HepG2 (cell line): ENCODE measurements around the gene GLIPR1. TPM values are rescaled to one million over a fixed set of nuclear protein-coding genes. Genes with fewer than 3 reads are reported as not detected.

Experiments
- ARHGAP35 ChIP-seq: sonication (generic); formaldehyde crosslinking; IDR thresholded peaks from 2 replicates; pipeline ENCODE4 v1.9.0; 2022; ENCODE audit warnings: mild to moderate bottlenecking, inconsistent platforms, moderate library complexity, missing genetic modification reagents, borderline replicate concordance
- BORCS8-MEF2B ChIP-seq: sonication (generic); formaldehyde crosslinking; IDR thresholded peaks from 2 replicates; pipeline ENCODE4 v1.8.0; 2022; ENCODE audit warnings: mild to moderate bottlenecking, missing genetic modification reagents
- ELF3 ChIP-seq: IDR thresholded peaks from 2 replicates; pipeline ENCODE4 v1.6.1; 2016; ENCODE audit warnings: missing genetic modification reagents, missing compliant biosample characterization
- FOXA3 ChIP-seq: IDR thresholded peaks from 2 replicates; pipeline ENCODE4 v1.6.1; 2016; ENCODE audit warnings: missing genetic modification reagents, missing compliant biosample characterization
- HIVEP1 ChIP-seq: sonication (generic); formaldehyde crosslinking; IDR thresholded peaks from 2 replicates; pipeline ENCODE4 v1.4.0; 2020; ENCODE audit warnings: mild to moderate bottlenecking, missing genetic modification reagents
- HMG20B ChIP-seq: conservative IDR thresholded peaks from 2 replicates; pipeline ENCODE4 v1.6.1; 2016; ENCODE audit warnings: missing genetic modification reagents, missing compliant biosample characterization
- MED13 ChIP-seq: sonication (generic); formaldehyde crosslinking; IDR thresholded peaks from 2 replicates; pipeline ENCODE4 v1.5.0; 2020; ENCODE audit warnings: missing genetic modification reagents
- NCOR1 ChIP-seq: fragments of 200-600 bp; sonication (generic); IDR thresholded peaks from 2 replicates; pipeline ENCODE4 v1.7.0; 2017; ENCODE audit warnings: antibody characterized with exemption, low read length, borderline replicate concordance
- SIN3A ChIP-seq: IDR thresholded peaks from 2 replicates; pipeline ENCODE4 v1.6.1; 2011; ENCODE audit warnings: low read depth, mild to moderate bottlenecking, control low read depth, low read length, borderline replicate concordance
- SKI ChIP-seq: fragments of 450-650 bp; IDR thresholded peaks from one replicate; pipeline ENCODE4 v1.6.1; 2018; ENCODE audit warnings: mild to moderate bottlenecking; ENCODE audit not compliant: partially characterized antibody
- SMAD9 ChIP-seq: sonication (generic); formaldehyde crosslinking; IDR thresholded peaks from 2 replicates; pipeline ENCODE4 v1.5.1; 2020; ENCODE audit warnings: mild to moderate bottlenecking, missing genetic modification reagents
- SNAPC2 ChIP-seq: sonication (generic); formaldehyde crosslinking; IDR thresholded peaks from 2 replicates; pipeline ENCODE4 v1.8.1; 2022; ENCODE audit warnings: mild to moderate bottlenecking, missing genetic modification reagents
- SOX13 ChIP-seq, 3 experiments: fragments of 450-650 bp in 1 of 3; sonication (generic) in 1 of 3; formaldehyde crosslinking in 1 of 3; IDR thresholded peaks in 2 of 3; conservative IDR thresholded peaks in 1 of 3; 2 replicates each; pipeline versions ENCODE4 v1.5.0 to v1.6.1; 2016 to 2020; ENCODE audit warnings: antibody characterized with exemption in 1 of 3, mild to moderate bottlenecking in 1 of 3, missing compliant biosample characterization in 1 of 3, missing genetic modification reagents in 1 of 3, moderate library complexity in 1 of 3
- SOX6 ChIP-seq, 2 experiments: fragments of 450-650 bp in 1 of 2; sonication (generic) in 1 of 2; formaldehyde crosslinking in 1 of 2; IDR thresholded peaks; 2 replicates each; pipeline versions ENCODE4 v1.4.0 to v1.6.1; 2017 to 2020; ENCODE audit warnings: antibody characterized with exemption in 1 of 2, mild to moderate bottlenecking in 1 of 2, missing genetic modification reagents in 1 of 2
- ZNF160 ChIP-seq: sonication (generic); formaldehyde crosslinking; IDR thresholded peaks from 2 replicates; pipeline ENCODE4 v1.8.0; 2022; ENCODE audit warnings: mild to moderate bottlenecking, inconsistent platforms, missing genetic modification reagents
- ZNF224 ChIP-seq: sonication (generic); formaldehyde crosslinking; IDR thresholded peaks from 2 replicates; pipeline ENCODE4 v1.5.0; 2020; ENCODE audit warnings: mild to moderate bottlenecking, missing genetic modification reagents
- ZNF343 ChIP-seq: sonication (generic); formaldehyde crosslinking; IDR thresholded peaks from 2 replicates; pipeline ENCODE4 v1.4.0; 2020; ENCODE audit warnings: mild to moderate bottlenecking, missing genetic modification reagents
- ZNF780A ChIP-seq: sonication (generic); formaldehyde crosslinking; IDR thresholded peaks from 2 replicates; pipeline ENCODE4 v1.8.0; 2022; ENCODE audit warnings: mild to moderate bottlenecking, missing genetic modification reagents, moderate library complexity
- ZNF792 ChIP-seq: IDR thresholded peaks from 2 replicates; pipeline ENCODE4 v1.6.1; 2016
- ZNF878 ChIP-seq: sonication (generic); formaldehyde crosslinking; IDR thresholded peaks from 2 replicates; pipeline ENCODE4 v1.8.1; 2023; ENCODE audit warnings: mild to moderate bottlenecking, missing genetic modification reagents, moderate library complexity
- ZSCAN25 ChIP-seq: sonication (generic); formaldehyde crosslinking; IDR thresholded peaks from 2 replicates; pipeline ENCODE4 v1.8.0; 2022; ENCODE audit warnings: mild to moderate bottlenecking, missing genetic modification reagents
- polyA plus RNA-seq, 8 experiments: library from polyadenylated mRNA; depleted of rRNA in 3 of 8; stranded (reverse) in 7 of 8; unstranded in 1 of 8; fragments of >200 nt; fragmentation: Illumina TruSeq in 4 of 8; extraction: Trizol in 4 of 8; gene quantifications; 2 replicates each; pipeline versions ENCODE4 v1.2.1 to v1.2.3, GENCODE V29; 2011 to 2016; ENCODE audit warnings: low read depth in 4 of 8, missing spikeins in 1 of 8, mixed read lengths in 1 of 8; ENCODE audit not compliant: insufficient read depth in 1 of 8
- total RNA-seq, 5 experiments: library from RNA; depleted of rRNA; stranded (reverse); fragments of >200 nt; fragmentation: Illumina TruSeq; extraction: Trizol; gene quantifications; 2 replicates each; pipeline ENCODE4 v1.2.3, GENCODE V29; 2016; ENCODE audit warnings: low read depth in 1 of 5
- TF ChIP-seq, protein P1 (sequence below): sonication (generic); formaldehyde crosslinking; IDR thresholded peaks from 2 replicates; pipeline ENCODE4 v1.4.0; 2020; ENCODE audit warnings: low read depth, missing genetic modification reagents
- TF ChIP-seq, protein P2 (sequence below): sonication (generic); formaldehyde crosslinking; IDR thresholded peaks from 2 replicates; pipeline ENCODE4 v1.4.0; 2020; ENCODE audit warnings: missing genetic modification reagents

Gene GLIPR1
- total and polyA plus RNA-seq, 2 of the 13 experiments (the other 11 are each of a cell fraction or from before 2014, with no cell fraction given), result 1.9 to 5.0 TPM

DNA sequence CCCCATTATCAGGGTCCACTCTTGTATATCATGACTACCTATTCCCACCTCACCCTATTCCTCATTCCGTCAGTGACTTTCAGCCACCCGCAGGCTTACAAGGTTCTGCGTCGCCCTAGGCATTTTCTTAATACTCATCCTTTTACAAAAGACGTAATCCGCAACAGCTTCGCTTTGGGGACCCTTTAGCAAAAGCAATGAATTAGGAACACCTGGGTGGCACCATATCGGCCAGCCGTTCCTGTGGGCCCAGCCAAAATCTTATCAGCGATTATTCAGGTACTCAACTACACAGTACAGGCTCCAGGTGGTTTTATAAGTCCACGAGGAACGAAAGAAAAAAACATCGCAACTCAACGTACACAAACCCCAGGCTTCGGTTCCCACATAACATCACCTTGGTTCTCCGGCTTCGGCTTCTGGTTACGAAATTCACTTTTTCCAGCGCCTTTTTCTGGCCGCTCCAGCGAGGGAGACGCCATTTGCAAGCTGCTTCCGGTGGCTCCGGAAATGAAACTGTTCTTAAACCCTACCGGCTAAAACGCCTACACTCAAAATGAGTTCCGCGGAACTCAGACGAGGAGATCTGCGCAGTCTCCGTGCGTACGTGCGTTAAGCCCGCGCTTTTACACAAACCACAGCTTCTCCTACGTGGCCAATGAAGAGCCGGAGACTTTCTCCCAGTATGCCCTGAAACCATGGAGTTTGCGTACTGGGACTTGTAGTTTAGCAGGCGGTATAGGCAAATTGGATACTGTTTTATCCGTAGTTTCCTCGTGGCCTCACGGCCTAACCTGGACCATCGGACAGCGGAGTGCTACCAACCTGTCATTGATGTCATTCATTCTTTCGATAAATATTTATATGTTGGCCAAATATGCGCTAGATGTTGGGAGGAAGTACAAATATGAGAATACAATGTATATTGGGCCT is 30.8 kb downstream of the GLIPR1 start, which contains the start of gene KRR1 (continued):
- TF ChIP-seq ZNF224 (CRISPR knock-in tag), result peak; percentile 97
- TF ChIP-seq, protein P1, sequence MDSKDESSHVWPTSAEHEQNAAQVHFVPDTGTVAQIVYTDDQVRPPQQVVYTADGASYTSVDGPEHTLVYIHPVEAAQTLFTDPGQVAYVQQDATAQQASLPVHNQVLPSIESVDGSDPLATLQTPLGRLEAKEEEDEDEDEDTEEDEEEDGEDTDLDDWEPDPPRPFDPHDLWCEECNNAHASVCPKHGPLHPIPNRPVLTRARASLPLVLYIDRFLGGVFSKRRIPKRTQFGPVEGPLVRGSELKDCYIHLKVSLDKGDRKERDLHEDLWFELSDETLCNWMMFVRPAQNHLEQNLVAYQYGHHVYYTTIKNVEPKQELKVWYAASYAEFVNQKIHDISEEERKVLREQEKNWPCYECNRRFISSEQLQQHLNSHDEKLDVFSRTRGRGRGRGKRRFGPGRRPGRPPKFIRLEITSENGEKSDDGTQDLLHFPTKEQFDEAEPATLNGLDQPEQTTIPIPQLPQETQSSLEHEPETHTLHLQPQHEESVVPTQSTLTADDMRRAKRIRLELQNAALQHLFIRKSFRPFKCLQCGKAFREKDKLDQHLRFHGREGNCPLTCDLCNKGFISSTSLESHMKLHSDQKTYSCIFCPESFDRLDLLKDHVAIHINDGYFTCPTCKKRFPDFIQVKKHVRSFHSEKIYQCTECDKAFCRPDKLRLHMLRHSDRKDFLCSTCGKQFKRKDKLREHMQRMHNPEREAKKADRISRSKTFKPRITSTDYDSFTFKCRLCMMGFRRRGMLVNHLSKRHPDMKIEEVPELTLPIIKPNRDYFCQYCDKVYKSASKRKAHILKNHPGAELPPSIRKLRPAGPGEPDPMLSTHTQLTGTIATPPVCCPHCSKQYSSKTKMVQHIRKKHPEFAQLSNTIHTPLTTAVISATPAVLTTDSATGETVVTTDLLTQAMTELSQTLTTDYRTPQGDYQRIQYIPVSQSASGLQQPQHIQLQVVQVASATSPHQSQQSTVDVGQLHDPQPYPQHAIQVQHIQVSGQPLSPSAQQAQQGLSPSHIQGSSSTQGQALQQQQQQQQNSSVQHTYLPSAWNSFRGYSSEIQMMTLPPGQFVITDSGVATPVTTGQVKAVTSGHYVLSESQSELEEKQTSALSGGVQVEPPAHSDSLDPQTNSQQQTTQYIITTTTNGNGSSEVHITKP (CRISPR knock-in tag), result peak; percentile 54; the same call in 1 of the 2 replicates
- no peak for TF ChIP-seq SOX13 (IDR thresholded peaks at IDR 0.05)
- peak in 1 of 2 experiments; percentile 34; a peak in 1 of 4 replicates for TF ChIP-seq SOX13 (CRISPR knock-in tag; conservative IDR thresholded peaks at IDR 0.05 in 1 of 2, IDR thresholded peaks at IDR 0.05 in 1 of 2)
- TF ChIP-seq ELF3, result peak; percentile 67; the same call in 1 of the 2 replicates
- TF ChIP-seq ZSCAN25, result peak; percentile 40; the same call in 1 of the 2 replicates
- TF ChIP-seq BORCS8-MEF2B, result peak; percentile 92
- TF ChIP-seq SNAPC2, result peak; percentile 68; the same call in 1 of the 2 replicates
- no peak for TF ChIP-seq ZNF780A
- no peak for TF ChIP-seq ARHGAP35 (CRISPR knock-in tag)
- TF ChIP-seq ZNF792 (CRISPR knock-in tag), result peak; percentile 68
- TF ChIP-seq SMAD9 (CRISPR knock-in tag), result peak; percentile 22; the same call in 1 of the 2 replicates
- no peak for TF ChIP-seq SOX6 (IDR thresholded peaks at IDR 0.05)
- peak; percentile 76 for TF ChIP-seq SOX6 (CRISPR knock-in tag; IDR thresholded peaks at IDR 0.05)
- TF ChIP-seq ZNF878 (CRISPR knock-in tag), result peak; percentile 89
- TF ChIP-seq SIN3A, result peak; percentile 81; the same call in 1 of the 2 replicates
- TF ChIP-seq SKI, result peak; percentile 13
- TF ChIP-seq ZNF160 (CRISPR knock-in tag), result peak; percentile 79; the same call in 1 of the 2 replicates
- peak; percentile 67; the same call in 1 of the 2 replicates for TF ChIP-seq HIVEP1
- TF ChIP-seq NCOR1, result no peak
- TF ChIP-seq HMG20B (CRISPR knock-in tag), result no peak; the same call in 1 of the 2 replicates
- 0 out of 2 replicates have a peak, but pooled peaks have one; percentile 30 for TF ChIP-seq ZNF343 (CRISPR knock-in tag)
- peak; percentile 80; the same call in 1 of the 2 replicates for TF ChIP-seq MED13 (CRISPR knock-in tag)
- TF ChIP-seq, protein P2, sequence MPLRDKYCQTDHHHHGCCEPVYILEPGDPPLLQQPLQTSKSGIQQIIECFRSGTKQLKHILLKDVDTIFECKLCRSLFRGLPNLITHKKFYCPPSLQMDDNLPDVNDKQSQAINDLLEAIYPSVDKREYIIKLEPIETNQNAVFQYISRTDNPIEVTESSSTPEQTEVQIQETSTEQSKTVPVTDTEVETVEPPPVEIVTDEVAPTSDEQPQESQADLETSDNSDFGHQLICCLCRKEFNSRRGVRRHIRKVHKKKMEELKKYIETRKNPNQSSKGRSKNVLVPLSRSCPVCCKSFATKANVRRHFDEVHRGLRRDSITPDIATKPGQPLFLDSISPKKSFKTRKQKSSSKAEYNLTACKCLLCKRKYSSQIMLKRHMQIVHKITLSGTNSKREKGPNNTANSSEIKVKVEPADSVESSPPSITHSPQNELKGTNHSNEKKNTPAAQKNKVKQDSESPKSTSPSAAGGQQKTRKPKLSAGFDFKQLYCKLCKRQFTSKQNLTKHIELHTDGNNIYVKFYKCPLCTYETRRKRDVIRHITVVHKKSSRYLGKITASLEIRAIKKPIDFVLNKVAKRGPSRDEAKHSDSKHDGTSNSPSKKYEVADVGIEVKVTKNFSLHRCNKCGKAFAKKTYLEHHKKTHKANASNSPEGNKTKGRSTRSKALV (CRISPR knock-in tag), result peak; percentile 69; the same call in 1 of the 2 replicates
- peak; percentile 72 for TF ChIP-seq FOXA3 (CRISPR knock-in tag)
